ENCODE data around the gene C14orf93.

C14orf93 gene

GRCh38 chr14:22981876-22982476, 28.0 kb downstream of the C14orf93 start:
- H2BK15ac ChIP-seq (ENCODE audit: low read depth, poor library complexity, severe bottlenecking), result peak overlapping the region; percentile 73
- H2AK5ac ChIP-seq (ENCODE audit: low read length, severe bottlenecking), result peak overlapping the region; percentile 90
- H3K9me3 ChIP-seq (ENCODE audit: control insufficient read depth, low read length), result no peaks in the 10 kb centered on the region
- H2BK5ac ChIP-seq (ENCODE audit: low read depth, low read length, poor library complexity, severe bottlenecking), result peak overlapping the region; percentile 97
- peak overlapping the region; percentile 74 for H4K8ac ChIP-seq (ENCODE audit: low read length)
- peak overlapping the region; percentile 95 to 98 for H3K18ac ChIP-seq (ENCODE audit: low read depth in 1 of 2, low read length in 2 of 2)
- H3K4me1 ChIP-seq (ENCODE audit: control insufficient read depth, insufficient read depth, low read depth, low read length), result peaks cover 17% of the 10 kb centered on the region
- H2BK120ac ChIP-seq (ENCODE audit: low read depth, low read length), result peak overlapping the region; percentile 97
- H3K27ac ChIP-seq (ENCODE audit: low read length, poor library complexity, severe bottlenecking), result peak overlapping the region; percentile 88
- H3K9ac ChIP-seq (ENCODE audit: low read length), result peak overlapping the region; percentile 82
- H3K14ac ChIP-seq (ENCODE audit: low read length in 2 of 2), result peak overlapping the region; percentile 78 to 99
- peaks cover 10% of the 10 kb centered on the region for H3K79me1 ChIP-seq (replicated peaks; ENCODE audit: low read length, poor library complexity, severe bottlenecking)
- DNase-seq, result peak; percentile 37
- H3K36me3 ChIP-seq (ENCODE audit: control insufficient read depth in 1 of 2, insufficient read depth in 2 of 2, low read depth in 1 of 2, low read length in 2 of 2), result peaks cover 0 to 10% of the 10 kb centered on the region in 2 experiments
- WGBS, result under 1% methylated on average over 46 of the region's 51 CpGs
- H3K4me2 ChIP-seq (ENCODE audit: low read length, poor library complexity, severe bottlenecking), result peak overlapping the region; percentile 61
- H3K27me3 ChIP-seq (ENCODE audit: control insufficient read depth in 1 of 2, insufficient read depth in 1 of 2, low read length in 2 of 2), result no peaks in the 10 kb centered on the region
- H3K4ac ChIP-seq (ENCODE audit: low read depth in 1 of 2, low read length in 2 of 2), result peak overlapping the region; percentile 94 to 99
- peak overlapping the region; percentile 94 for H4K91ac ChIP-seq (ENCODE audit: low read length)
- H2BK12ac ChIP-seq (ENCODE audit: low read length in 2 of 2), result peak overlapping the region; percentile 73 to 98
- peak overlapping the region; percentile 84 for H2AFZ ChIP-seq (ENCODE audit: low read depth, low read length)
- peak overlapping the region; percentile 90 to 94 for H3K4me3 ChIP-seq (ENCODE audit: insufficient read depth in 1 of 2, low read depth in 1 of 2, low read length in 2 of 2)
- peak overlapping the region; percentile 80 to 99 for H3K23ac ChIP-seq (ENCODE audit: low read length in 2 of 2)

GRCh38 chr14:22981090-22981875, 28.7 kb downstream of the C14orf93 start:
- peak overlapping the region; percentile 97 for H2BK5ac ChIP-seq (ENCODE audit: low read depth, low read length, poor library complexity, severe bottlenecking)
- H3K36me3 ChIP-seq (ENCODE audit: control insufficient read depth in 1 of 2, insufficient read depth in 2 of 2, low read depth in 1 of 2, low read length in 2 of 2), result peaks cover 0 to 10% of the 10 kb centered on the region in 2 experiments
- H2BK15ac ChIP-seq (ENCODE audit: low read depth, poor library complexity, severe bottlenecking), result peak overlapping the region; percentile 96
- H4K8ac ChIP-seq (ENCODE audit: low read length), result peak overlapping the region; percentile 74
- peak overlapping the region; percentile 82 for H3K9ac ChIP-seq (ENCODE audit: low read length)
- no peaks in the 10 kb centered on the region for H3K9me3 ChIP-seq (ENCODE audit: control insufficient read depth, low read length)
- peak overlapping the region; percentile 61 for H3K4me2 ChIP-seq (ENCODE audit: low read length, poor library complexity, severe bottlenecking)
- peak overlapping the region; percentile 90 to 94 for H3K4me3 ChIP-seq (ENCODE audit: insufficient read depth in 1 of 2, low read depth in 1 of 2, low read length in 2 of 2)
- peak overlapping the region; percentile 84 for H2AFZ ChIP-seq (ENCODE audit: low read depth, low read length)
- H3K18ac ChIP-seq (ENCODE audit: low read depth in 1 of 2, low read length in 2 of 2), result peak overlapping the region; percentile 95 to 98
- peak overlapping the region; percentile 80 to 99 for H3K23ac ChIP-seq (ENCODE audit: low read length in 2 of 2)
- H3K79me1 ChIP-seq (replicated peaks; ENCODE audit: low read length, poor library complexity, severe bottlenecking), result peaks cover 10% of the 10 kb centered on the region
- H4K91ac ChIP-seq (ENCODE audit: low read length), result peak overlapping the region; percentile 89
- WGBS, result under 1% methylated on average over 76 of the region's 76 CpGs
- H3K4me1 ChIP-seq (ENCODE audit: control insufficient read depth, insufficient read depth, low read depth, low read length), result peaks cover 21% of the 10 kb centered on the region
- peak; percentile 52 for DNase-seq
- peak overlapping the region; percentile 78 to 99 for H3K14ac ChIP-seq (ENCODE audit: low read length in 2 of 2)
- H3K27ac ChIP-seq (ENCODE audit: low read length, poor library complexity, severe bottlenecking), result peak overlapping the region; percentile 98
- peak overlapping the region; percentile 21 to 73 for H2BK12ac ChIP-seq (ENCODE audit: low read length in 2 of 2)
- no peaks in the 10 kb centered on the region for H3K27me3 ChIP-seq (ENCODE audit: control insufficient read depth in 1 of 2, insufficient read depth in 1 of 2, low read length in 2 of 2)
- H2BK120ac ChIP-seq (ENCODE audit: low read depth, low read length), result peak overlapping the region; percentile 97
- peak overlapping the region; percentile 94 to 99 for H3K4ac ChIP-seq (ENCODE audit: low read depth in 1 of 2, low read length in 2 of 2)
- H2AK5ac ChIP-seq (ENCODE audit: low read length, severe bottlenecking), result peak overlapping the region; percentile 90

DNA sequence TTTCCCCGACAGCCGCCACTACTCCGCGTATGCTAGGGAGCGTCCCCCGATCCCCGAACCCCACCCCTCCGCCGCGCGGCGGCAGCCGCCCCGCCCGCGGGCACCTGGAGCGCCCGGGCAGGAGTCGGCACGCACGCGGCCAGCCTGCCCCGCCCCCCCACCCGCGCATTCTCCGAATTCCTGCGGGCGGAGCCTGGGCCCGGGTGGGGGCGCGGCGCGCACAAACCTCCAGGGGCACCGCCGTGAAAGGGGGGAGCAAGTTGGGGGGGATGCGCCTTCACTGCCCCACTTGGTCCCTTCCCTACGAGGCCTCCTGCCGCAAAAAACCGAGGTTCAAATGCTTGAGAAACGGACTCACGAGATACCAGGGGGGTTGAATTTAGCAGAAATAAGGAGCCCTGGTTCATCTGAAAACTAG, 29.3 kb downstream of the C14orf93 start:
- no peaks in the 10 kb centered on the region for H3K9me3 ChIP-seq (ENCODE audit: control insufficient read depth, low read length)
- H3K23ac ChIP-seq (ENCODE audit: low read length in 2 of 2), result peak overlapping the region in 1 of 2 experiments; percentile 37
- H3K27me3 ChIP-seq (ENCODE audit: control insufficient read depth in 1 of 2, insufficient read depth in 1 of 2, low read length in 2 of 2), result no peaks in the 10 kb centered on the region
- H3K14ac ChIP-seq (ENCODE audit: low read length in 2 of 2), result no peak overlapping the region
- H4K8ac ChIP-seq (ENCODE audit: low read length), result peak overlapping the region; percentile 81
- WGBS, result under 1% methylated on average over 23 of the region's 41 CpGs
- H3K18ac ChIP-seq (ENCODE audit: low read depth in 1 of 2, low read length in 2 of 2), result peak overlapping the region; percentile 95 to 98
- peak overlapping the region; percentile 97 for H2BK5ac ChIP-seq (ENCODE audit: low read depth, low read length, poor library complexity, severe bottlenecking)
- H3K79me1 ChIP-seq (replicated peaks; ENCODE audit: low read length, poor library complexity, severe bottlenecking), result peaks cover 10% of the 10 kb centered on the region
- peak overlapping the region; percentile 37 for H2AFZ ChIP-seq (ENCODE audit: low read depth, low read length)
- peak overlapping the region; percentile 98 for H3K27ac ChIP-seq (ENCODE audit: low read length, poor library complexity, severe bottlenecking)
- peak overlapping the region; percentile 90 for H2AK5ac ChIP-seq (ENCODE audit: low read length, severe bottlenecking)
- peak overlapping the region; percentile 90 to 94 for H3K4me3 ChIP-seq (ENCODE audit: insufficient read depth in 1 of 2, low read depth in 1 of 2, low read length in 2 of 2)
- peak overlapping the region; percentile 4 to 65 for H2BK12ac ChIP-seq (ENCODE audit: low read length in 2 of 2)
- peaks cover 24% of the 10 kb centered on the region for H3K4me1 ChIP-seq (ENCODE audit: control insufficient read depth, insufficient read depth, low read depth, low read length)
- peak overlapping the region; percentile 74 for H3K4me2 ChIP-seq (ENCODE audit: low read length, poor library complexity, severe bottlenecking)
- H4K91ac ChIP-seq (ENCODE audit: low read length), result peak overlapping the region; percentile 89
- DNase-seq, result no peak
- H3K9ac ChIP-seq (ENCODE audit: low read length), result peak overlapping the region; percentile 82
- peak overlapping the region; percentile 97 for H2BK120ac ChIP-seq (ENCODE audit: low read depth, low read length)
- peaks cover 0 to 10% of the 10 kb centered on the region in 2 experiments for H3K36me3 ChIP-seq (ENCODE audit: control insufficient read depth in 1 of 2, insufficient read depth in 2 of 2, low read depth in 1 of 2, low read length in 2 of 2)
- peak overlapping the region; percentile 96 for H2BK15ac ChIP-seq (ENCODE audit: low read depth, poor library complexity, severe bottlenecking)
- peak overlapping the region; percentile 94 to 99 for H3K4ac ChIP-seq (ENCODE audit: low read depth in 1 of 2, low read length in 2 of 2)

Data from mesenchymal stem cell (in vitro differentiated cells and primary cell).